Stimulated activated naive B cell treated with anti-CD40 and anti-IgM and Interleukin-4, amounts not matched to agents 10 μg/mL and 1 μg/mL and 100 μg/mL, for 72 hours (primary cell): Measurements from ENCODE around the gene QDPR.

Source experiments
- ATAC-seq, 2 donors: fragments of 150-1000 bp; cut with Tn5 transposase; replicated peaks; 2 replicates each; pipeline ENCODE4 v1.10.0; 2021; ENCODE audit warnings: moderate library complexity in 1 of 2
- DNase-seq: peaks from one replicate; pipeline ENCODE4 v3.0.0; 2021
- H3K27ac Mint-ChIP-seq: one replicate; pipeline ENCODE4 v1.8.0; 2022; ENCODE audit warnings: mild to moderate bottlenecking, mixed read lengths
- H3K27me3 Mint-ChIP-seq, 2 donors: one replicate each; pipeline ENCODE4 v1.8.0; 2022; ENCODE audit warnings: mixed read lengths in 2 of 2
- H3K36me3 Mint-ChIP-seq, 2 donors: one replicate each; pipeline ENCODE4 v1.8.0; 2022; ENCODE audit warnings: mixed read lengths in 2 of 2, mild to moderate bottlenecking in 1 of 2
- H3K4me1 Mint-ChIP-seq, 2 donors: one replicate each; pipeline ENCODE4 v1.8.0; 2022; ENCODE audit warnings: mixed read lengths in 2 of 2, mild to moderate bottlenecking in 1 of 2
- H3K4me3 Mint-ChIP-seq, 2 donors: one replicate each; pipeline ENCODE4 v1.8.0; 2022; ENCODE audit warnings: mild to moderate bottlenecking in 2 of 2, mixed read lengths in 2 of 2, moderate library complexity in 1 of 2
- H3K9me3 Mint-ChIP-seq, 2 donors: one replicate each; pipeline ENCODE4 v1.8.0; 2022; ENCODE audit warnings: mixed read lengths in 2 of 2, mild to moderate bottlenecking in 1 of 2

QDPR gene

GRCh38 chr4:17492058-17492741, 19.7 kb downstream of the QDPR start:
- no peak overlapping the region for H3K4me3 Mint-ChIP-seq
- DNase-seq (no peak), ATAC-seq (no peak)
- H3K36me3 Mint-ChIP-seq: peaks cover 41 to 62% of the 10 kb centered on the region in 2 donors
- peaks cover 15 to 24% of the 10 kb centered on the region in 2 donors for H3K4me1 Mint-ChIP-seq
- H3K9me3 Mint-ChIP-seq: no peaks in the 10 kb centered on the region
- H3K27me3 Mint-ChIP-seq: no peaks in the 10 kb centered on the region
- no peak overlapping the region for H3K27ac Mint-ChIP-seq

- Mint-ChIP-seq H3K27ac (no peak overlapping the region), H3K4me1 (peaks cover 15 to 24% of the 10 kb centered on the region in 2 donors), H3K9me3 (no peaks in the 10 kb centered on the region), H3K36me3 (peaks cover 42 to 70% of the 10 kb centered on the region in 2 donors), H3K4me3 (no peak overlapping the region), H3K27me3 (no peaks in the 10 kb centered on the region)
- DNase-seq (no peak), ATAC-seq (no peak)
Observed at GRCh38 chr4:17491196-17491595, 20.7 kb downstream of the QDPR start.

GRCh38 chr4:17490575-17491059, 21.3 kb downstream of the QDPR start:
- H3K4me3 Mint-ChIP-seq: no peak overlapping the region
- H3K36me3 Mint-ChIP-seq: peaks cover 41 to 68% of the 10 kb centered on the region in 2 donors
- H3K27ac Mint-ChIP-seq: no peak overlapping the region
- peaks cover 15 to 24% of the 10 kb centered on the region in 2 donors for H3K4me1 Mint-ChIP-seq
- no peaks in the 10 kb centered on the region for H3K9me3 Mint-ChIP-seq
- no peak for ATAC-seq
- H3K27me3 Mint-ChIP-seq: no peaks in the 10 kb centered on the region
- no peak for DNase-seq

- peak; percentile 36 to 52 for ATAC-seq
- no peak for DNase-seq
- Mint-ChIP-seq H3K27me3 (no peaks in the 10 kb centered on the region), H3K4me1 (peaks cover 15 to 22% of the 10 kb centered on the region in 2 donors), H3K9me3 (no peaks in the 10 kb centered on the region), H3K4me3 (no peak overlapping the region), H3K27ac (no peak overlapping the region), H3K36me3 (peaks cover 43 to 69% of the 10 kb centered on the region in 2 donors)
Observed at GRCh38 chr4:17489721-17490120, 22.2 kb downstream of the QDPR start.

GRCh38 chr4:17489123-17489522, 22.8 kb downstream of the QDPR start:
- Mint-ChIP-seq H3K9me3 (no peaks in the 10 kb centered on the region), H3K4me1 (peaks cover 11 to 16% of the 10 kb centered on the region in 2 donors), H3K27ac (no peak overlapping the region), H3K36me3 (peaks cover 38 to 66% of the 10 kb centered on the region in 2 donors), H3K4me3 (no peak overlapping the region), H3K27me3 (no peaks in the 10 kb centered on the region)
- ATAC-seq (no peak), DNase-seq (no peak)

GRCh38 chr4:17482716-17483115, 29.2 kb downstream of the QDPR start:
- Mint-ChIP-seq H3K27ac (no peak overlapping the region), H3K27me3 (no peaks in the 10 kb centered on the region)

GRCh38 chr4:17480955-17481354, 30.9 kb downstream of the QDPR start:
- no peak overlapping the region for H3K4me3 Mint-ChIP-seq
- peaks cover 5 to 13% of the 10 kb centered on the region in 2 donors for H3K4me1 Mint-ChIP-seq
- peaks cover 12 to 25% of the 10 kb centered on the region in 2 donors for H3K36me3 Mint-ChIP-seq
- H3K27me3 Mint-ChIP-seq: no peaks in the 10 kb centered on the region
- DNase-seq: no peak
- H3K9me3 Mint-ChIP-seq: no peaks in the 10 kb centered on the region
- H3K27ac Mint-ChIP-seq: no peak overlapping the region
- ATAC-seq: no peak

More at GRCh38 chr4:17482716-17483115, 29.2 kb downstream of the QDPR start:
- H3K4me1 Mint-ChIP-seq: no peaks in the 10 kb centered on the region
- H3K9me3 Mint-ChIP-seq: no peaks in the 10 kb centered on the region
- peak in 1 of 2 donors; percentile 18 for ATAC-seq
- no peak overlapping the region for H3K4me3 Mint-ChIP-seq
- peaks cover 14 to 28% of the 10 kb centered on the region in 2 donors for H3K36me3 Mint-ChIP-seq
- DNase-seq: no peak

GRCh38 chr4:17480210-17480927, 31.5 kb downstream of the QDPR start:
- no peak for ATAC-seq
- no peaks in the 10 kb centered on the region for H3K27me3 Mint-ChIP-seq
- H3K36me3 Mint-ChIP-seq: peaks cover 9 to 22% of the 10 kb centered on the region in 2 donors
- H3K9me3 Mint-ChIP-seq: no peaks in the 10 kb centered on the region
- no peak overlapping the region for H3K27ac Mint-ChIP-seq
- H3K4me1 Mint-ChIP-seq: peaks cover 5 to 13% of the 10 kb centered on the region in 2 donors
- no peak for DNase-seq
- H3K4me3 Mint-ChIP-seq: no peak overlapping the region

- DNase-seq: no peak
- Mint-ChIP-seq H3K4me1 (peaks cover 5 to 13% of the 10 kb centered on the region in 2 donors), H3K36me3 (peaks cover 3 to 8% of the 10 kb centered on the region in 2 donors), H3K27me3 (no peaks in the 10 kb centered on the region), H3K9me3 (no peaks in the 10 kb centered on the region), H3K27ac (no peak overlapping the region), H3K4me3 (no peak overlapping the region)
- ATAC-seq: no peak
Observed at GRCh38 chr4:17477774-17478472, 34.0 kb downstream of the QDPR start.

- Mint-ChIP-seq H3K9me3 (no peaks in the 10 kb centered on the region), H3K4me1 (peaks cover 5 to 13% of the 10 kb centered on the region in 2 donors), H3K27ac (peak overlapping the region; percentile 38), H3K27me3 (no peaks in the 10 kb centered on the region), H3K36me3 (peaks cover 3 to 8% of the 10 kb centered on the region in 2 donors), H3K4me3 (no peak overlapping the region)
- ATAC-seq: no peak
- no peak for DNase-seq
Observed at GRCh38 chr4:17476853-17477252, 35.0 kb downstream of the QDPR start.

GRCh38 chr4:17475481-17475880, 36.4 kb downstream of the QDPR start:
- Mint-ChIP-seq H3K4me3 (no peak overlapping the region), H3K9me3 (no peaks in the 10 kb centered on the region), H3K4me1 (peaks cover 5 to 13% of the 10 kb centered on the region in 2 donors), H3K27ac (no peak overlapping the region), H3K36me3 (peaks cover 6 to 14% of the 10 kb centered on the region in 2 donors), H3K27me3 (no peaks in the 10 kb centered on the region)
- ATAC-seq: no peak
- no peak for DNase-seq

GRCh38 chr4:17469931-17470674, 41.8 kb downstream of the QDPR start:
- H3K4me3 Mint-ChIP-seq: no peak overlapping the region
- H3K27me3 Mint-ChIP-seq: no peaks in the 10 kb centered on the region
- no peak overlapping the region for H3K27ac Mint-ChIP-seq
- H3K4me1 Mint-ChIP-seq: no peaks in the 10 kb centered on the region
- peaks cover 3 to 6% of the 10 kb centered on the region in 2 donors for H3K36me3 Mint-ChIP-seq
- no peaks in the 10 kb centered on the region for H3K9me3 Mint-ChIP-seq
- ATAC-seq: no peak
- no peak for DNase-seq

- Mint-ChIP-seq H3K4me1 (no peaks in the 10 kb centered on the region), H3K27me3 (no peaks in the 10 kb centered on the region), H3K36me3 (peaks cover 3 to 10% of the 10 kb centered on the region in 2 donors), H3K9me3 (no peaks in the 10 kb centered on the region), H3K4me3 (no peak overlapping the region), H3K27ac (no peak overlapping the region)
- no peak for DNase-seq
- ATAC-seq: no peak
Observed at GRCh38 chr4:17468619-17469221, 43.2 kb downstream of the QDPR start.
